ENCODE measurements around the gene PSMB10.
"Not testable (repeated sequence)": the region's sequence is repeated elsewhere in the genome, so short reads cannot be mapped to it uniquely, and the experiment has no call there.

Gene PSMB10

GRCh38 chr16:67941469-67942199, 5.0 kb upstream of the PSMB10 start:
- Histone ChIP-seq H3K4me2 (ENCODE audit: low read depth, low read length, poor library complexity, severe bottlenecking) (peak overlapping the region; percentile 18), H4K20me1 (ENCODE audit: insufficient read depth, low read length, poor library complexity, severe bottlenecking) (no peaks in the 10 kb centered on the region), H3K4me1 (ENCODE audit: insufficient read depth, low read length, poor library complexity, severe bottlenecking) (peaks cover 19% of the 10 kb centered on the region), H3K4me3 (ENCODE audit: low read length, poor library complexity, severe bottlenecking) (no peak overlapping the region), H3K36me3 (ENCODE audit: insufficient read depth, low read length) (no peaks in the 10 kb centered on the region), H3K9me2 (replicated peaks; ENCODE audit: low read depth, low read length) (no peaks in the 10 kb centered on the region), H3K79me2 (ENCODE audit: insufficient read depth, low read length) (peaks cover 15% of the 10 kb centered on the region), H3K9me3 (ENCODE audit: insufficient read depth, low read depth, low read length) (no peaks in the 10 kb centered on the region), H2AFZ (ENCODE audit: low read length) (no peak overlapping the region), H3F3A (ENCODE audit: low read depth) (no peaks in the 10 kb centered on the region; the same call in 1 of the 2 replicates), H3K27me3 (ENCODE audit: insufficient read depth, low read length, poor library complexity, severe bottlenecking) (no peaks in the 10 kb centered on the region), H3K9ac (ENCODE audit: low read depth, low read length, poor library complexity, severe bottlenecking) (no peak overlapping the region)
- no peak for TF ChIP-seq CTCF (conservative IDR thresholded peaks at IDR 0.05; ENCODE audit: low read length)
- TF ChIP-seq EZH2phosphoT487 (IDR thresholded peaks at IDR 0.05; ENCODE audit: borderline replicate concordance) = no peak

- Histone ChIP-seq H3K9ac (ENCODE audit: low read depth, low read length, poor library complexity, severe bottlenecking) (no peak overlapping the region), H3K27me3 (ENCODE audit: insufficient read depth, low read length, poor library complexity, severe bottlenecking) (no peaks in the 10 kb centered on the region), H3K79me2 (ENCODE audit: insufficient read depth, low read length) (peaks cover 24% of the 10 kb centered on the region), H2AFZ (ENCODE audit: low read length) (no peak overlapping the region), H4K20me1 (ENCODE audit: insufficient read depth, low read length, poor library complexity, severe bottlenecking) (no peaks in the 10 kb centered on the region), H3K9me2 (replicated peaks; ENCODE audit: low read depth, low read length) (no peaks in the 10 kb centered on the region), H3K4me3 (ENCODE audit: low read length, poor library complexity, severe bottlenecking) (no peak overlapping the region), H3K36me3 (ENCODE audit: insufficient read depth, low read length) (no peaks in the 10 kb centered on the region), H3K4me2 (ENCODE audit: low read depth, low read length, poor library complexity, severe bottlenecking) (no peak overlapping the region), H3K4me1 (ENCODE audit: insufficient read depth, low read length, poor library complexity, severe bottlenecking) (peaks cover 19% of the 10 kb centered on the region), H3K9me3 (ENCODE audit: insufficient read depth, low read depth, low read length) (no peaks in the 10 kb centered on the region), H3F3A (ENCODE audit: low read depth) (no peaks in the 10 kb centered on the region; the same call in 1 of the 2 replicates)
- TF ChIP-seq CTCF (conservative IDR thresholded peaks at IDR 0.05; ENCODE audit: low read length) (no peak), EZH2phosphoT487 (IDR thresholded peaks at IDR 0.05; ENCODE audit: borderline replicate concordance) (no peak)
Measured at GRCh38 chr16:67940446-67941089, 3.9 kb upstream of the PSMB10 start.

GRCh38 chr16:67939507-67940445, 3.1 kb upstream of the PSMB10 start:
- Histone ChIP-seq H3K4me3 (ENCODE audit: low read length, poor library complexity, severe bottlenecking) (no peak overlapping the region), H3K9me3 (ENCODE audit: insufficient read depth, low read depth, low read length) (no peaks in the 10 kb centered on the region), H3K9me2 (replicated peaks; ENCODE audit: low read depth, low read length) (no peaks in the 10 kb centered on the region), H3K27me3 (ENCODE audit: insufficient read depth, low read length, poor library complexity, severe bottlenecking) (no peaks in the 10 kb centered on the region), H3K4me2 (ENCODE audit: low read depth, low read length, poor library complexity, severe bottlenecking) (no peak overlapping the region), H3K4me1 (ENCODE audit: insufficient read depth, low read length, poor library complexity, severe bottlenecking) (peaks cover 24% of the 10 kb centered on the region), H3K79me2 (ENCODE audit: insufficient read depth, low read length) (peaks cover 30% of the 10 kb centered on the region), H2AFZ (ENCODE audit: low read length) (no peak overlapping the region), H3K9ac (ENCODE audit: low read depth, low read length, poor library complexity, severe bottlenecking) (no peak overlapping the region), H3F3A (ENCODE audit: low read depth) (no peaks in the 10 kb centered on the region; the same call in 1 of the 2 replicates), H4K20me1 (ENCODE audit: insufficient read depth, low read length, poor library complexity, severe bottlenecking) (peaks cover 7% of the 10 kb centered on the region), H3K36me3 (ENCODE audit: insufficient read depth, low read length) (no peaks in the 10 kb centered on the region)
- TF ChIP-seq CTCF (conservative IDR thresholded peaks at IDR 0.05; ENCODE audit: low read length) (no peak), EZH2phosphoT487 (IDR thresholded peaks at IDR 0.05; ENCODE audit: borderline replicate concordance) (no peak)

GRCh38 chr16:67937713-67938112, 1.1 kb upstream of the PSMB10 start:
- not testable (repeated sequence) for H3K36me3 ChIP-seq (ENCODE audit: insufficient read depth, low read length); H4K20me1 ChIP-seq (ENCODE audit: insufficient read depth, low read length, poor library complexity, severe bottlenecking); H3F3A ChIP-seq (ENCODE audit: low read depth); H3K9me3 ChIP-seq (ENCODE audit: insufficient read depth, low read depth, low read length); H3K9me2 ChIP-seq (replicated peaks; ENCODE audit: low read depth, low read length); H3K27me3 ChIP-seq (ENCODE audit: insufficient read depth, low read length, poor library complexity, severe bottlenecking); H2AFZ ChIP-seq (ENCODE audit: low read length)
- Histone ChIP-seq H3K4me2 (ENCODE audit: low read depth, low read length, poor library complexity, severe bottlenecking) (peak overlapping the region; percentile 84), H3K79me2 (ENCODE audit: insufficient read depth, low read length) (peaks cover 30% of the 10 kb centered on the region), H3K9ac (ENCODE audit: low read depth, low read length, poor library complexity, severe bottlenecking) (peak overlapping the region; percentile 96), H3K4me3 (ENCODE audit: low read length, poor library complexity, severe bottlenecking) (peak overlapping the region; percentile 80), H3K4me1 (ENCODE audit: insufficient read depth, low read length, poor library complexity, severe bottlenecking) (peaks cover 24% of the 10 kb centered on the region)

All from Loucy (cell line).